GM19468 (cell line): ENCODE measurements around the gene TIMM17B.

Experiments
- ATAC-seq: cut with Tn5 transposase; IDR thresholded peaks from one replicate; pipeline ENCODE4 v1.9.1; 2021; ENCODE audit warnings: mild to moderate bottlenecking, moderate library complexity, moderate number of reproducible peaks; ENCODE audit not compliant: unreplicated experiment; ENCODE audit errors: extremely low read depth

Gene TIMM17B

DNA sequence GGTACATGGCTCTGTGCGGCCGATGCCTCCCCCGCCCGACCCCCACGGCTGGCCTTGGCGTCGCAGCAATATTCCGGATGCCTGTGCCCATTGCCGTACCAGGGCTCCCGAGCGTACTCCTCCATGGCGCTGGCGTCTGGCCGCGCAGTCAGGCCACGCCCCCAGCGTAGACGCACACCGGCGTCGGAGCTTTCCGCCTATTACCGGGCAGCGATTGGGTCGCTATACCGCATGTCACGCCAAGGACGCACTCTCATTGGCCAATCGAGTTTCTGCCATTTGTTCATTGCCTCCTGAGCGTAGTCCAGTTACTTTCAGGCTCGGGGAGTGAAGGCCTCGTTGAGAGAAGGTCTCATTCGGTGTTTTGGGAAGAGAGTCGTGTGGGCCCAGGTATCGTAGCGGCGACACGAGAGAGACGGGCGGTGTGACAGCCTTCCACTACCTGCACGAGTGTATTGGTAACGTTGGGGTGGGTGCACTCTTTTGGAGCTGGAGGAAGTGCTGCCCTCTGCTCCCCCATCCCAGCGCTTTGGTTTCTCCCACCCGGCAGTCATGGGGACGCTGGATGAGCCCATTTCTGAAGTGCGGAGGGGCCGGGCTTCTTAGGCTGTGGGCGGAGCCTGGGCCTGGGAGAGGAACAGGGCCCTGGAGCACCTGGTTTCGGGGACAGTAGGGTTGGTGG is at the start of gene TIMM17B, which contains the start of gene PQBP1:
TIMM17B (minus strand) TSS at position 144 of the 682 bp plus-strand sequence; CDS start at position 125, 19 bp downstream.
PQBP1 (plus strand) TSS at position 306 of the 682 bp plus-strand sequence. CDS start 580 bp downstream, outside the sequence.
- ATAC-seq: peak; percentile 78

DNA sequence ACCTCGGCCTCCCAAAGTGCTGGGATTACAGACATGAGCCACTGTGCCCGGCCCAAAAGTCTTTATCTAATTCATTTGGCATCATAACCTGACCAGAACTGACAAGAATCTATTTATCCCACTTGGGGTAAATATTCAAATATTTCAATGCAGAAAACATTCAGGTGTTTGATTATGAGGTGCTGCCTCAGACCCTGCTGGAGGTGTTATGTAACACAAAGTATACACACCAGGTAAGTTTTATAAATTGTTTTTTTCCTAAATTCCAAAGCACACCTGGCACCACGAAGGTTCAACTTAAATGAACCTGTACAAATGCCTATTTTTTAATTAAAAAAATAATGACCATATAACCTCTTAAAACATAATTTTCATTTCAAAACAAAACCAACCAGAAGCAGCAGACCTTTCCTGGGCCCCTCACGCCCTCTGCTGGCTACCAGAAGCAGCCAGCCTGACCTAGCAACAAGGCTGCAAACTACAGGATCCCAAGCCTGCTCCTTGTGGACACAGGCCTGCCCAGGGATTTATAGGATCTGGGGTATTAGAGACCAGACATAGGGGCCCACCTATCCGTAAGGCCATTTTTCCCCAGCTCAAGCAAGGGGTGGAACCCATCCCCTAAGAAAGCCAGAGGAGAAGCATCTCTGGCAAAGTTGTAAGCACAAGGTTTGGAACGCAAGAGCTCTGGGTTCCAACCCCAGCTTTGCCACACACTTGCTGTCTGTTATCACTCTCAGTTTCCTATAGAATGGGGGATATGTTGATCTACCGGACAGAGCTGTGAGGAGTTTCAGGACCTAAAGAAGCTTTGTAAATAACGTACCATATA is 48.2 kb upstream of the TIMM17B start:
- ATAC-seq: no peak

DNA sequence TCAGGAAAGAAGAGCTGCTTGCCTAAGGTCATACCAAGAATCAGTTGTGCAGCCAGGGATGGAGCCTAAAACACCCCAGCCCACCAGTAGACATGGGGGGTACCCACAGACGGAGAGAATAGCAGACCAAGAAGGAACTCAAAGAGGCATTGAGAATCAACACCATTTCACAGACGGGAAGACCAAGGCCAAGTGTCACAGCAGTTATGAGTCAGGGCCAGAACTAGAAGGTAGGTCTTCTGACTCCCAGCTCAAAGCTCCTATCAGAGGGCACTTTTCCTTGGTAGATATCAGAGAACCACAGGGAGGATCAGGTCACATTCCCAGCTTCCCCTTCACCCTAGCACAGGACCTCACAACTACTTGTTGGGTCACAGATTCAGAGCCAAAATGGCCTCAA is 45.3 kb upstream of the TIMM17B start:
- ATAC-seq: no peak

DNA sequence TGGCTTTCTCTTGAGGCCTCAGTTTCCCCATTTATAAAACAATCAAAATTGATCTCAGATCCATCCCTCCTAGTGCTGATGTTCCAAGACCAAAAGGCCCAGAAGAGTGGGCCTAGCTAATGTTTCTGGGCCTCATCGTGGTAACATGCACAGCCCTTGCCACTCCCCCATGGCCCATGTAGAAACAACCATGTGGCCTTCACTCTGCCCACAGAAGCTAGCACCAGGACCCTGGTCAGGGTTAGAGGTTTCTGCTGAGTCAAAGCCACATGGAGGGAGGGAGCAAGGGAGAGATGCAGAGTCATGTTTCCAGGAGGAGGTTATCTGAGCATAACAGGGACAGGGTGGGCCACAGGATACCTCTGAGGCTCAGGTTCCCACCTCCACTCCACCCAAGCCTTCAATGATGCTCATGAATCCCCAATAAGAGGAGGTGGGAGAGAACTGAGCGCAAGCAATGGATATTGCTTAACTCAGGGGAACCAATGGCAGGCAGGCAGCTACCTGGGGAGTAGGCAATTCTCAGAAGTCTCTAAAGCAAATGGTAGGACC is 42.9 kb upstream of the TIMM17B start:
- no peak for ATAC-seq

DNA sequence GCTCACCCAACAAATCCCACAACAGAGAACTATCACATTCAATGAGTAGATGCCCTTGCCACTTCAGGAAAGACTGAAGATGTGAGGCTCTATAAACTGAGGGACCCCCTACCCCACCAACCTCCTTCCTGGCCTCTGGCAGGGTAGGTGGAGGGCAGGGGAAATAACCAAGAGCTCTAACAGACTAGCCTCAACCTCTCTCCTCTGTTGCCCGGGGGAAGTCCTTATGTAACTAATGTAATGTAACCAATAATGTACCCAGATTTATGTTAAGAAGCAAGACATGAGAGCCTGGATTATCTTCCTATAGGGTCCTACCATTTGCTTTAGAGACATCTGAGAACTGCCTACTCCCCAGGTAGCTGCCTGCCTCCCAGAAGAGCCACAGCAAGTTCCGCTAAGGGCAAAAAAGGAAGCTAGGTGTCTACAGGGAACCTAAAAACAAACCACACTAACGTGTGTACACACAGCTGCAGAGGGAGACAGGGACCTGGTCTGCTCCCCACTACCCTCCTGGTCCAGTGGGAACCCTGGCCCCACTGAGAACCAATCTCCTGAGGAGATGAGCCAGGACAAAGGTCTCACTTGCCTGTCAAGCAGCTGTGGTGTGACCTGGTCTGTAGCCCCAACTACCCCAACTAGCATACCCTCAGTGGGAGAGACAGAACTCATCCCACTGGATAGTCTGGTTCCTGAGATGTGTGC is 42.1 kb upstream of the TIMM17B start:
- ATAC-seq: no peak

DNA sequence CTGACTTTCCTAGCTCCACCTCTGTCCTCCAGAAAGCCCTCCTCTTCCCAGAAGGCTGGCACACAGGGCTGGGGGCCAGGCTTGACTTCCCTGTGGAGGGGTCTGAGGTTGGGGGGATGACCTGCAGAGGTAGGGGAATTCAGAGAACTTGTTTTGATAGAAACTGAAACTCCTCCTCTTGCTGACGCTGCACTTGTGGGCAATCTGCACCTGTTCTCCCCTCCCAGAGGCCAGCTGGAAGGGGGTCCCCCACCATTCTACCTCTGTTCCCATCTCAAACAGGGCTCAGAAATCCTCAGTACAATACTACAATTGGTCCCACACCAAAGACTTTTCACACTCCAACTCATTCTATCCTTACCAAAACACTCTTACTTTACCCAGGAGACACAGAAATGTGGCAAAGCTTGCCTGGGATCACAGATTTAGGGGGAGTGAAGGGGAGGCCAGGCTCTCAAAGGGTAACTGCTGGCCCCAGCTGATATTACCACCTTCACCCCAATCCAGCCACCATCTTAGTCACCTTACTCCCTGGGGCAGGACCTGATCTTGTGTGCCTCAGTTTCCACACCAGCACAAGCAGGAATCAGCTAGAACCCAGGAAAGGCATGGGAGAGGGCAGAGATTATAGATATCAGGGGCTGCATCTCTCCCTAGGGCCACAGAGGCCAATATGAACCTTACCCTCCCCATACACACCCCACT is 41.3 kb upstream of the TIMM17B start:
- peak; percentile 57 for ATAC-seq

DNA sequence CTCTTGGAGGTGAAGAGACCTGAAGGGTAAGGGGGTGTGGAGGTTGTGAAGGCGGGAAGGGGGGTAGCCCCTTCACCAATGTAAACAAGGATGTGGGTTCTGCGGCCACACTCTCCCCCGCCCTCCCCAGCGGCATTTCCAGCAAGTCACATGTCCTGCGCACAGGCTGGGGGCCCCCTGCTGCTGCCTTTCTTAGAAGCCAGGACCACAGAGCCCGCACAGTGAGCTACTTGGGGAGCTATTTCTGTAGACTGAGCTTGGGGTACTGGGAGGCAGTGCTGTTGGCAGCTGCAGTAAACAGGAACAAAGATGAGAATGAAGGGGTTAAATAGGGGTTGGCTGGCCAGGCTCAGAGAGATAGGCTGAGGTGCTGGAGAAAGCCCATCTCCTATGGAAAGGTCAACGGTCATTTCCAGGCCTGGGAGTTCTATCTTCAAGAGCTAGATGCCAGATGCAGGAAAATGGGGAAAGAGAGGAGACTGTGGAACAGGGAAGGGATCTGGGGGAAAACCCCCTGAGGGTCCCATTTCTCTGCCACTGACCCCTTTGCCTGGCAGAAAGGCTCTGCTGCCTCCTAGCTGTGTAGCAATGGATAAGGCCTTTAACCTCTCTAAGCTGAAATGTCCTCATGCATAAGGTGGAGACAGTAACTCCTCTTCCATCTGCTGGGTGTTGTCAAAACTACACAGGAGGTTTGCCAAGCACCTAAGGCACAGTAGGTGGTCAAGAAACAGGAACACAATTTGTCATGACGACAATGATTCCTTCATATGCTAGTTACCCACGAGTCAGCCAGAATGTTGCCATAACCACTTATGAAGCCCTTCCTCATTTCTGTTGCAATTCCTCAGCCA is 39.7 kb upstream of the TIMM17B start:
- peak; percentile 21 for ATAC-seq

DNA sequence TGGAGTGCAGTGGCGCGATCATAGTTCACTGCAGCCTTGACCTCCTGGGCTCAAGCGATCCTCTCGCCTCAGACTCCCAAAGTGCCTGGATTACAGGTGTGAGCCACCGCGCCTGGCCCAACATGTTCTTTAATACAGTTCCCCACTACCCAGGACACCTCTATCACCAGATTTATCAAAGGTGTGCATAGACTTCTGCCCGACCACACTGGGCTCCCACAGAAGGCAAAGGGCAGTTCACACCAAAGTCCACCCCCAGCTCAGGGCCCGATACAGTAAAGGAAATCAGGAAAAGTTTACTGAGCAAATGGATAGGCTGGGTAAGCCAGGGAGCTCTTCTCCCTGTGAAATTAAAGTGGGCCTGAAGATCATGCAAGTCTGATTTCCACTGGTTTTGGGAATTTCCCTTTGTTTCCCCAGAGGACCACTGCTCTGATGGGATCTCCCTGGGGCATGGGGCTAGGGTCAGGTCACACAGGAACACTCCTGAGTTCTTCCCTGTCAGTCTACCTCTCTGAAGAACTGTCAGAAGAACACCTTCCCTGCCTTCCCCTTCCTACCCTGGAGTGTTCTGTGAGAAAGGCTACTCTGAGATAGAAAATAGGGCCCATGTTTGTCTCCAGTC is 39.0 kb upstream of the TIMM17B start:
- no peak for ATAC-seq

DNA sequence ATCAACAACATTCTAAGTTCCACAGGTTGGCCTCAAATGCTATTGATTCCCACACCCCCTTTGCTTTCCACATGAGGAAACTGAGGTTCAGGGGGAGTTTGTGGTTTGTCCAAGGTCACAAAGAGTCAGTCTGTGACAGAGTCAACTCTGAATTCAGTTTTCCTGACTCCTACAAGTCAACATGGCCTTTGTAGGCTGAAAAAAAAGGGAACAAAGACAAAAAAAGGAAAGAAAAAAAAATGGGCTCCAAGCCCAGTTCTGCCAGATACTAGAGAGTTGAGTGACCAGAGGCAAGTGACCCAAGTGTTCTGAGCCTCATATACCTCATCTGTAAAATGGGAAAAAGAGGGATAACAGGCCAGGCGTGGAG is 37.7 kb upstream of the TIMM17B start:
- no peak for ATAC-seq

DNA sequence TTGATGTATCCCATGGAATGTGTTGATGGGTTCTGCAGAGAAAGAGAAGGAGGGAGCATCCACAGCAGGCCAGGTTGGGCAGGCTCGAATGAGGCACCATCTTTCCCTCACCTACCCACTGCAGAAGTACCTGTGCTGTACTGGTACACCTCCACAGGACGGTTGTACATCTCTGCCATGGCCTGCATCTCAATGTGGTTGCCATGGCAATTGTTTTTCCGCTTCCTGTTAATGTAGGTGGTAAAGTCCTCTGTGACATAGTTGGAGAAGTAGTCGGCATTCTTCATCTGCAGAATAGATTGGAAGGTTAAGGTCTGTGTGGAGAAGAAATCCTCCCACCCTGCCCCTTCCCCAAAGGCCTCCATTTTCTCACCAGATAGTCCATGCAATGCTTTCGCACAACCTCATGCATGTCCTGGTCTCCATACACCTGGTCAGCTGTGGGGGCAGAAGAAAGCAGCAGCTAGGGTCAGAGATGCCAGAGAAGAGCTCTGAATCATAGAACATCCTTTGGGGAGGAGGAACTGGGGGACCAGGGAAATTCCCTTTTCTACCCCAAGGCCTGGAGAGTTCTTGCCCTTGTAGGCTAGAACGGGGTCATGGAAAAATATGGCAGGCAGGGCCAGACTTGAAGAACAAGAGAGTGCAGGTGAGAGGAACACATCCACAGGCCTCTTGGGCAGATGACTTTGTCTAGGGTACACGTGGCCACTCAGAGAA is 37.2 kb upstream of the TIMM17B start:
- no peak for ATAC-seq

DNA sequence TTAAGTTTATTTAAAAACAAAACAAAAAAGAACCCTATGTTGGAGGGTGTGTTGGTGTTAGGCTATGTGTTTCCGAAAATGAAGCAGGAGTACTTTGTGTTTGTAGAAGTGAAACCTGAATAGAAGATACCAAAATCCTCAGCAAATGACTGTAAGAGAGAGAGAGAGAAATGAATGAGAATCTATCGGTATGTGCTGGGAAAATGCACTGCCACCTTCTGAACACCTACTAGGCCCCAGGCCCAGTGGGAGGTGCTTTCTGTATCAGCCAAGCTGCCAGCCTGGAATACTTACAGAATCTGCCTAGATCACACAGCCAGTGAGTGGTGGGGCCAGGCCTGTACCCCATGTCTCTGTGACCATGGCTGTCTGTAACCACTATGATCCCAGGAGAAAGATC is 36.2 kb upstream of the TIMM17B start:
- no peak for ATAC-seq

DNA sequence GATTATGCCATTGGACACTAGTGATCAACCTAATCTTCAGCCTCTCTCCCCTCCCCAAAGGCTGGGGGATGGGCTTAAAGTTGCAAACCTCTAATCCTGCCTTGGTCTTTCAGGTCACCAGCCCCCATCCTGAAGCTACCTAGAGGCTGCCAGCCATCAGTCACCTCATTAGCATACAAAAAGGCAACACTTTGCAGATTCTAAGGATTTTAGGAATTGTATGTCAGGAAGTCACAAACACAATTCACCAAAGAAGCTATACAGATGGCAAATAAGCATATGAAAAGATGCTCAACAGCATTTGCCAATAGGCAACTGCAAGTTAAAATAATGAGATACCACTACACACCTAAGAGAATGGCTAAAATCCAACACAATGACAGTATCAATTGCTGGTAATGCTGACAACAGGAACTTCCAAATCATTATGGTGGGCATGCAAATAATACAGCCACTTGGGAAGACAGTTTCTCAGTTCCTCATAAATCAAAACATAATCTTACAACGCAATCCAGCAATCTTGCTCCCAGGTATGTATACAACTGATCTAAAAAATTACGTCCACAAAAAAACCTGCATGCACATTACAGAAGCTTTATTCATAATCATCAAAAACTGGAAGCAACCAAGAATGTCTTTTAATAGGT is 30.3 kb upstream of the TIMM17B start:
- ATAC-seq: no peak

DNA sequence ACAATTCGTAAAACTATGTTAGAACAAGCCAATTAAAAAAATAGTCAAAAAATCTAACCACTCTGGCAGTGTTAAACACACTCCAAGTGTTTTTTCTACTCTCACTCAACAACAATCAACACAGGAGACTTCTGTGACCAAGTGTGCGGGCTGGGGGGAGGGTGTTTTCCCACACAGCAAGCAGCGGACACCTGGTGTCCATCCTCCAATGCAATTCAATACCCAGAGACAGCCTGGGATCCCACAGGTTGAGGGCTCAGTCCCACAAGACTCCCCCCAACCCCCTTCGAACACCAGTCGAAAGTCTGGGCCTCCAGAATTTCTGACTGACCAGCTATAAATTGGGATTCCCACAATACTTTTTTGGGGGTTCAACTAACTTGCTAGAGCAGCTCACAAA is 29.6 kb upstream of the TIMM17B start:
- no peak for ATAC-seq

DNA sequence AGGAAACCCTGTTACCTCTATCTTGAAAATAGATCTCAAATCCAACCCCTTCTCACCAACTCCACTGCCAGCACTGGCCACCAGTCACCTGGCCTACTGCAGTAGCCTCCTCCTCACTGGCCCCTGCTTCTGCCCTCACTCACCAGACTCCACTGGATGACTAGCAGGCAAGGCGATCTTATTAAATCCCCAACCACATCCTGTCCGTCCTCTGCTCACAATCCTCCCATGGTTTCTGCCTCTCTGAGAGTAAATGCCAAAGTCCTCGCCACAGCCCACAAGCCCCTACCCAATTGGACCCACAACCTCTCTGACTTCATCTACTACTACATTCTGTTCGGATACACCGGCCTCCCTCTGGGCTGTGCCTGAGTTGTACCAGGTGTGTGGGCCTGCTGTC is 26.7 kb upstream of the TIMM17B start:
- ATAC-seq: no peak

DNA sequence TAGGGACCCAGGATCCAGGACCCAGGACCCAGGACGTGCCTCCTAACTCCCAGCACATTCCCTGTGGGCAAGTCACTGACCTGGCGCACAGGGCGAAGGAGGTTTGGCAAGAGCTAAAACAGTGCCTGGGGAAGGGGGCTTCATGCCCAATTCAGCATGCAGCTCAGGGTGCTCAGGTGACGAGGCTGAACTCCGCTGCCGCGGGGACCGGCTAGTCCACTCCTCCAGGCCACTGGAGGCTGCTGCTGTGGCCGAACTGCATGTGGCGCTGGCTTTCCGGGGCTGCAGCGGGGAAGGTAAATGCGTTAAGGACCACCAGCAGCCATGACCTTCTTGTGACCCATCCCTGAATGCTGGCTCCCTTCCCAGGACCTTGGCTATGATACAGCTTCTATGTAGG is 26.2 kb upstream of the TIMM17B start:
- no peak for ATAC-seq

DNA sequence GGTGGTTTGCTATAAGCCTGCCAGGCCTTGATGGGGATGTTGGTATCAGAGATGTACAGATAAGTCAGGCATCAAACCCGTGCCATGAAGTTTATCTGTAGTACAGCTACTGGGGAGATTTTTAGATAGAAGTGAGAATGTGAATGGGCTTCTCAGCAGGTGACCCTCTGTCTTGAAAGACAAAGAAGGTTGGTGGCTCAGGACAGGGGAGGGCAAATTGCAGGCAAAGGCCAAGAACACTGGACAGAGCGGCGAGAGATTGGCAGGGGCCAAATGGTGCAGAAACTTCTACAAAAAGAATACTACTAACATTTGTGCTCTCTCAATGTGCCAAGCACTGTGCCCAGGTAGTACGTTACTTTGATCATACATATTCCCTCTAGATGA is 23.1 kb upstream of the TIMM17B start:
- ATAC-seq: no peak

DNA sequence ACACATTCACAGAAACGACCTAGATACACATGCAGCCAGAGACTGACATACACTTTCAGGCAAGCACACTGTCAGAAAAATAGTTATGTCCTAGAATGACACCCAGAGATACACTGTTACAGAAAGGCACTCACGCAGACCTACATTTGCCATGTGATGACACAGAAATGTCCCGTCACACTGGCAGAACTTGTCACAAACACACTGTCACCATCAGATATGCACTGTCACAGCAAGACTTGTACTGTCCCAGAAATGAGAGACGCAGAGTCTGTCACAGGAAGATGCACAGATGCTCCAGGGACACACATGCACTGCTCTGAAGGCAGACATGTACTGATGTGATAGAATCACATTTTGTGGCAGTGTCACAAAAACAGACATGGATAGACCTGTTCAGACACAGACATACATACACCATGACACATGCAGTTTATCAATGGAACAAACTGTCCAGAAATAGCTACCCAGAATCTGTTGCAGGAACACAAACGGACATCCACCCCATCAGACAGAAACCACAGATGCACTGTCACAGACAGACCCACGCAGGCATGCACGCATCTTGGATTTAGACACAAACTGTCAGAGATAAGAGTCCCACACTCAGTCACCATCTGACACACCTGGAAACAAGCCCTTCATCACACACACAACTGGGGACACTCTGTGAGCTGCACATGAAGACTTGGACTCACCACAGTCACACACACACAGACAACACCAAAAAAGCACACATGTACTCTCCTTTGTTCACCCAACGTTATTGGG is 22.6 kb upstream of the TIMM17B start:
- no peak for ATAC-seq
